Thoracic aorta (tissue), 2 donors: ENCODE data around the gene ZNF329. TPM values are rescaled to one million over a fixed set of nuclear protein-coding genes. Genes with fewer than 3 reads are reported as not detected.

Source experiments
- ATAC-seq: fragments of 150-250 bp; one replicate; pipeline ENCODE4 v1.8.0; 2017; ENCODE audit warnings: low read depth; ENCODE audit not compliant: insufficient number of reproducible peaks, low FRiP score
- DNase-seq: peaks from one replicate; pipeline ENCODE4 v3.0.0-alpha.2; 2020; ENCODE audit warnings: low spot score
- H3K27ac ChIP-seq, 2 donors: fragments of 200-600 bp; sonication (generic); 1 replicate in 1 of 2; 2 replicates in 1 of 2; pipeline ENCODE4 v1.5.1; 2016; ENCODE audit warnings: mild to moderate bottlenecking in 2 of 2, moderate library complexity in 2 of 2
- H3K27me3 ChIP-seq: fragments of 200-600 bp; sonication (generic); replicated peaks from 2 replicates; pipeline ENCODE4 v1.6.0; 2016; ENCODE audit warnings: mild to moderate bottlenecking; ENCODE audit not compliant: insufficient read depth
- H3K36me3 ChIP-seq: fragments of 200-600 bp; sonication (generic); one replicate; pipeline ENCODE4 v1.5.1; 2016
- H3K4me1 ChIP-seq, 2 donors: fragments of 200-600 bp; sonication (generic); 1 replicate in 1 of 2; 2 replicates in 1 of 2; pipeline versions ENCODE4 v1.5.1 to v1.6.0; 2016; ENCODE audit warnings: low read depth in 2 of 2, mild to moderate bottlenecking in 1 of 2; ENCODE audit not compliant: control insufficient read depth in 1 of 2
- H3K4me3 ChIP-seq: fragments of 200-600 bp; sonication (generic); 2 replicates; pipeline ENCODE4 v1.5.1; 2016; ENCODE audit warnings: mild to moderate bottlenecking
- H3K9me3 ChIP-seq: fragments of 200-600 bp; sonication (generic); 2 replicates; pipeline ENCODE4 v1.5.1; 2016
- CTCF ChIP-seq: fragments of 200-600 bp; sonication (generic); IDR thresholded peaks from one replicate; pipeline ENCODE4 v1.5.1; 2019; ENCODE audit warnings: antibody characterized with exemption
- total RNA-seq, 2 donors: library from RNA; depleted of rRNA; stranded (reverse); fragments of >200 nt; gene quantifications; one replicate each; pipeline versions ENCODE4 v1.1.0 to v1.2.3, GENCODE V29; 2016

ZNF329 gene
- total RNA-seq, 2 donors from 2014 or later: 6.8 to 10.6 TPM

GRCh38 chr19:58097349-58097748 is 53.2 kb downstream of the ZNF329 start:
- peak overlapping the region in 1 of 2 donors; percentile 92 for H3K27ac ChIP-seq

GRCh38 chr19:58096884-58097283 is 53.7 kb downstream of the ZNF329 start:
- Histone ChIP-seq H3K4me1 (peaks cover 7 to 12% of the 10 kb centered on the region in 2 donors), H3K9me3 (peaks cover 6% of the 10 kb centered on the region), H3K27me3 (no peaks in the 10 kb centered on the region), H3K27ac (peak overlapping the region in 1 of 2 donors; percentile 92), H3K36me3 (peaks cover 3% of the 10 kb centered on the region), H3K4me3 (peak overlapping the region; percentile 100)
- DNase-seq: no peak
- TF ChIP-seq CTCF: no peak
- no peak for ATAC-seq

More at GRCh38 chr19:58097349-58097748, 53.2 kb downstream of the ZNF329 start:
- DNase-seq (no peak), ATAC-seq (no peak)
- peak overlapping the region; percentile 100 for H3K4me3 ChIP-seq
- peaks cover 7 to 12% of the 10 kb centered on the region in 2 donors for H3K4me1 ChIP-seq
- H3K9me3 ChIP-seq: peaks cover 6% of the 10 kb centered on the region
- peaks cover 3% of the 10 kb centered on the region for H3K36me3 ChIP-seq
- H3K27me3 ChIP-seq: no peaks in the 10 kb centered on the region
- no peak for TF ChIP-seq CTCF

- Histone ChIP-seq H3K27ac (no peak overlapping the region), H3K9me3 (peaks cover 6% of the 10 kb centered on the region), H3K27me3 (no peaks in the 10 kb centered on the region), H3K4me1 (peaks cover 7 to 12% of the 10 kb centered on the region in 2 donors), H3K4me3 (no peak overlapping the region), H3K36me3 (peaks cover 3% of the 10 kb centered on the region)
- no peak for DNase-seq
- ATAC-seq: no peak
- no peak for TF ChIP-seq CTCF
Measured at GRCh38 chr19:58095328-58095727, 55.3 kb downstream of the ZNF329 start.

- Histone ChIP-seq H3K36me3 (peaks cover 10% of the 10 kb centered on the region), H3K9me3 (peaks cover 10% of the 10 kb centered on the region), H3K27me3 (no peaks in the 10 kb centered on the region), H3K4me1 (peaks cover 7 to 8% of the 10 kb centered on the region in 2 donors), H3K27ac (no peak overlapping the region), H3K4me3 (no peak overlapping the region)
- no peak for TF ChIP-seq CTCF
- no peak for ATAC-seq
- DNase-seq: no peak
Measured at GRCh38 chr19:58093071-58093470, 57.5 kb downstream of the ZNF329 start.

GRCh38 chr19:58091251-58091995 is 59.2 kb downstream of the ZNF329 start:
- DNase-seq: no peak
- TF ChIP-seq CTCF: no peak
- no peak overlapping the region for H3K27ac ChIP-seq
- H3K27me3 ChIP-seq: no peaks in the 10 kb centered on the region
- H3K4me3 ChIP-seq: no peak overlapping the region
- H3K36me3 ChIP-seq: peaks cover 27% of the 10 kb centered on the region
- peaks cover 20% of the 10 kb centered on the region for H3K9me3 ChIP-seq
- H3K4me1 ChIP-seq: no peaks in the 10 kb centered on the region
- ATAC-seq: no peak
